Tibial nerve (tissue), 4 donors: ENCODE data around the gene PLEKHA6. TPM values are rescaled to one million over a fixed set of nuclear protein-coding genes. Genes with fewer than 3 reads are reported as not detected.

Experiments
- DNase-seq, 2 donors: peaks; one replicate each; pipeline ENCODE4 v3.0.0-alpha.2; 2019; ENCODE audit warnings: low spot score in 2 of 2
- H3K27ac ChIP-seq, 4 donors: fragments of 200-600 bp; sonication (generic) in 3 of 4; one replicate each; pipeline ENCODE4 v1.5.1; 2017 to 2019; ENCODE audit warnings: mild to moderate bottlenecking in 1 of 4
- H3K27me3 ChIP-seq, 2 donors: fragments of 200-600 bp; sonication (generic) in 1 of 2; one replicate each; pipeline versions ENCODE4 v1.5.1 to v1.6.0; 2017 to 2019
- H3K36me3 ChIP-seq, 3 donors: fragments of 200-600 bp; sonication (generic); one replicate each; pipeline ENCODE4 v1.5.1; 2018 to 2019
- H3K4me1 ChIP-seq, 4 donors: fragments of 200-600 bp; sonication (generic) in 3 of 4; one replicate each; pipeline ENCODE4 v1.5.1; 2017 to 2019
- H3K4me3 ChIP-seq, 4 donors: fragments of 200-600 bp; sonication (generic) in 3 of 4; one replicate each; pipeline ENCODE4 v1.5.1; 2017 to 2019; ENCODE audit warnings: mild to moderate bottlenecking in 1 of 4, moderate library complexity in 1 of 4
- H3K9me3 ChIP-seq, 4 donors: fragments of 200-600 bp; sonication (generic) in 3 of 4; one replicate each; pipeline ENCODE4 v1.5.1; 2017 to 2019
- CTCF ChIP-seq, 5 experiments: fragments of 200-600 bp in 3 of 5; fragments of 450-650 bp in 2 of 5; sonication (generic) in 3 of 5; IDR thresholded peaks; one replicate each; pipeline ENCODE4 v1.5.1; 2016 to 2019; ENCODE audit warnings: antibody characterized with exemption in 5 of 5, mild to moderate bottlenecking in 3 of 5, moderate library complexity in 2 of 5
- EP300 ChIP-seq, 2 donors: sonication (generic); formaldehyde crosslinking; IDR thresholded peaks; one replicate each; pipeline ENCODE4 v1.6.1; 2017; ENCODE audit warnings: antibody characterized with exemption in 2 of 2, mild to moderate bottlenecking in 1 of 2
- POLR2A ChIP-seq, 2 donors: fragments of 450-650 bp; IDR thresholded peaks; one replicate each; pipeline ENCODE4 v1.6.1; 2017; ENCODE audit warnings: antibody characterized with exemption in 2 of 2, mild to moderate bottlenecking in 2 of 2, moderate library complexity in 2 of 2
- WGBS, 2 donors: methylation state at CpG; one replicate each; pipeline ENCODE4 v1.1.5; 2018; 5-methylcytosine and 5-hydroxymethylcytosine counted together
- total RNA-seq, 4 donors: library from RNA; depleted of rRNA; stranded (reverse); fragments of >200 nt; gene quantifications; one replicate each; pipeline ENCODE4 v1.1.0, GENCODE V29; 2016

The PLEKHA6 gene
- total RNA-seq, 4 donors from 2014 or later = 6.6 to 13.9 (median 12.1) TPM

- H3K4me1 ChIP-seq = peaks cover 0 to 43% (median 8%) of the 10 kb centered on the region in 4 donors
- H3K4me3 ChIP-seq = no peak overlapping the region
- no peaks in the 10 kb centered on the region for H3K36me3 ChIP-seq
- DNase-seq = no peak
- H3K27ac ChIP-seq = peak overlapping the region in 2 of 4 donors; percentile 40 to 67
- no peaks in the 10 kb centered on the region for H3K9me3 ChIP-seq
- H3K27me3 ChIP-seq = no peaks in the 10 kb centered on the region
- TF ChIP-seq POLR2A (IDR thresholded peaks at IDR 0.05) = no peak
- TF ChIP-seq EP300 (IDR thresholded peaks at IDR 0.05) = no peak
- no peak for TF ChIP-seq CTCF (IDR thresholded peaks at IDR 0.05)
- WGBS, 2 donors = 46 to 74% methylated on average over 13 of the region's 13 CpGs
Observed at GRCh38 chr1:204262506-204263253, 97.0 kb downstream of the PLEKHA6 start.

- Histone ChIP-seq H3K27ac (peak overlapping the region in 1 of 4 donors; percentile 67), H3K4me3 (no peak overlapping the region), H3K9me3 (no peaks in the 10 kb centered on the region), H3K27me3 (no peaks in the 10 kb centered on the region), H3K36me3 (peaks cover 0 to 7% (median 0%) of the 10 kb centered on the region in 3 donors), H3K4me1 (peaks cover 0 to 43% (median 8%) of the 10 kb centered on the region in 4 donors)
- no peak for TF ChIP-seq POLR2A (IDR thresholded peaks at IDR 0.05)
- no peak for TF ChIP-seq EP300 (IDR thresholded peaks at IDR 0.05)
- TF ChIP-seq CTCF (IDR thresholded peaks at IDR 0.05) = no peak
- 77 to 78% methylated on average over 13 of the region's 13 CpGs for WGBS, 2 donors
- DNase-seq = no peak
Observed at GRCh38 chr1:204261746-204262505, 97.8 kb downstream of the PLEKHA6 start.

GRCh38 chr1:204261266-204261665, 98.5 kb downstream of the PLEKHA6 start:
- Histone ChIP-seq H3K27ac (no peak overlapping the region), H3K4me1 (peaks cover 0 to 37% (median 8%) of the 10 kb centered on the region in 4 donors), H3K4me3 (no peak overlapping the region), H3K27me3 (no peaks in the 10 kb centered on the region), H3K36me3 (peaks cover 0 to 8% (median 0%) of the 10 kb centered on the region in 3 donors), H3K9me3 (no peaks in the 10 kb centered on the region)
- DNase-seq = no peak
- WGBS, 2 donors = 92 to 93% methylated on average over 5 to 12 of the region's 12 CpGs
- TF ChIP-seq POLR2A (IDR thresholded peaks at IDR 0.05) = no peak
- no peak for TF ChIP-seq EP300 (IDR thresholded peaks at IDR 0.05)
- TF ChIP-seq CTCF (IDR thresholded peaks at IDR 0.05) = no peak

- Histone ChIP-seq H3K27me3 (no peaks in the 10 kb centered on the region), H3K36me3 (peaks cover 0 to 8% (median 0%) of the 10 kb centered on the region in 3 donors), H3K4me3 (no peak overlapping the region), H3K27ac (no peak overlapping the region), H3K4me1 (peaks cover 0 to 37% (median 9%) of the 10 kb centered on the region in 4 donors), H3K9me3 (no peaks in the 10 kb centered on the region)
- no peak for DNase-seq
- 81 to 83% methylated on average over 14 of the region's 14 CpGs for WGBS, 2 donors
- TF ChIP-seq EP300 (IDR thresholded peaks at IDR 0.05) (no peak), POLR2A (IDR thresholded peaks at IDR 0.05) (no peak), CTCF (IDR thresholded peaks at IDR 0.05) (no peak)
Observed at GRCh38 chr1:204260601-204261197, 99.0 kb downstream of the PLEKHA6 start.
